Measurements from ENCODE around the gene MSI2. TPM values are rescaled to one million over a fixed set of nuclear protein-coding genes. Genes with fewer than 3 reads are reported as not detected.

The MSI2 gene
- total and polyA plus RNA-seq, 2 donors (not counting 1 experiment from before 2014, with no cell fraction given): 16.1 to 196 TPM

DNA sequence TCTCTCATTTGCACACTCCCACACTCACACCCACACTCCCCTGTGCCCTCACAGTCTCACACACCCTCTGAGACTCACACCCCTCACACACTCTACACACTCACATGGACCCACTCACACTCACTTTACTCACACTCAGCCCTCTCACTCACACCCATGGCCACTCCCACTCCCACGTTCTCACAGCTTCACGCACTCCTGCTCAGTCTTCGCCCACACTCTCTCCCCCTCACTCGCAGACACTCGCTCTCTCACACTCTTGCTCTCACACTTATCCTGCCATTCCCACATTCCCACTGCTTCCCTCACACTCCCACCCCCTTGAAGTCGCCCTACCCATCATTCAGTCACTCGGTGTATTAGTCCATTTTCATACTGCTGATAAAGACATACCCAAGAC lies 440.9 kb downstream of the MSI2 start:
- Histone ChIP-seq H3K4me3 (ENCODE audit: control extremely low read depth in 1 of 5, extremely low read depth in 1 of 5, insufficient read depth in 1 of 5, low read depth in 2 of 5, low read length in 4 of 5) (no peak overlapping the region), H3K36me3 (replicated peaks in 1 of 2; ENCODE audit: control extremely low read depth in 1 of 2, control insufficient read depth in 1 of 2, extremely low read depth in 1 of 2, insufficient read depth in 2 of 2, low read length in 1 of 2) (peaks cover 0 to 3% of the 10 kb centered on the region in 2 experiments), H4K20me1 (ENCODE audit: control insufficient read depth, insufficient read depth, low read length, poor library complexity, severe bottlenecking) (no peaks in the 10 kb centered on the region), H3K79me2 (ENCODE audit: control insufficient read depth, insufficient read depth, low read length) (no peaks in the 10 kb centered on the region), H3K9ac (ENCODE audit: low read length) (no peak overlapping the region), H2AFZ (ENCODE audit: insufficient read depth, low read depth, low read length, poor library complexity, severe bottlenecking) (no peak overlapping the region), H3K4me2 (replicated peaks; ENCODE audit: low read depth, low read length, poor library complexity, severe bottlenecking) (peak overlapping the region; percentile 21), H3K27me3 (replicated peaks in 1 of 4; ENCODE audit: control extremely low read depth in 1 of 4, control insufficient read depth in 3 of 4, insufficient read depth in 4 of 4, low read length in 3 of 4) (no peaks in the 10 kb centered on the region), H3K27ac (ENCODE audit: low read length in 2 of 2) (no peak overlapping the region), H3K4me1 (ENCODE audit: control insufficient read depth in 2 of 2, insufficient read depth in 2 of 2, low read length in 2 of 2) (peaks cover 25 to 26% of the 10 kb centered on the region in 2 donors), H3K9me3 (ENCODE audit: control extremely low read depth in 1 of 3, control insufficient read depth in 2 of 3, insufficient read depth in 1 of 3, low read length in 2 of 3) (peaks cover 0 to 14% (median 0%) of the 10 kb centered on the region in 3 donors)
- POLR2A ChIA-PET: no interaction called here
- Mint-ChIP-seq H3K4me3 (no peak overlapping the region), H3K9me3 (ENCODE audit: insufficient read depth) (no peaks in the 10 kb centered on the region), H3K4me1 (peaks cover 14% of the 10 kb centered on the region), H3K27ac (no peak overlapping the region), H3K27me3 (no peaks in the 10 kb centered on the region)
- DNase-seq (no peak), ATAC-seq (ENCODE audit: low read depth) (no peak)
- intact Hi-C loops (cut with micrococcal nuclease): no loop called here
- TF ChIP-seq, protein P1, sequence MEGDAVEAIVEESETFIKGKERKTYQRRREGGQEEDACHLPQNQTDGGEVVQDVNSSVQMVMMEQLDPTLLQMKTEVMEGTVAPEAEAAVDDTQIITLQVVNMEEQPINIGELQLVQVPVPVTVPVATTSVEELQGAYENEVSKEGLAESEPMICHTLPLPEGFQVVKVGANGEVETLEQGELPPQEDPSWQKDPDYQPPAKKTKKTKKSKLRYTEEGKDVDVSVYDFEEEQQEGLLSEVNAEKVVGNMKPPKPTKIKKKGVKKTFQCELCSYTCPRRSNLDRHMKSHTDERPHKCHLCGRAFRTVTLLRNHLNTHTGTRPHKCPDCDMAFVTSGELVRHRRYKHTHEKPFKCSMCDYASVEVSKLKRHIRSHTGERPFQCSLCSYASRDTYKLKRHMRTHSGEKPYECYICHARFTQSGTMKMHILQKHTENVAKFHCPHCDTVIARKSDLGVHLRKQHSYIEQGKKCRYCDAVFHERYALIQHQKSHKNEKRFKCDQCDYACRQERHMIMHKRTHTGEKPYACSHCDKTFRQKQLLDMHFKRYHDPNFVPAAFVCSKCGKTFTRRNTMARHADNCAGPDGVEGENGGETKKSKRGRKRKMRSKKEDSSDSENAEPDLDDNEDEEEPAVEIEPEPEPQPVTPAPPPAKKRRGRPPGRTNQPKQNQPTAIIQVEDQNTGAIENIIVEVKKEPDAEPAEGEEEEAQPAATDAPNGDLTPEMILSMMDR (IDR thresholded peaks at IDR 0.05): no peak
- TF ChIP-seq EZH2 (IDR thresholded peaks at IDR 0.05; ENCODE audit: borderline replicate concordance, insufficient read depth, low read depth, low read length, poor library complexity, severe bottlenecking): no peak
- CTCF ChIA-PET: no interaction called here
- WGBS (ENCODE audit: insufficient coverage): 92% methylated on average over 5 of the region's 7 CpGs

DNA sequence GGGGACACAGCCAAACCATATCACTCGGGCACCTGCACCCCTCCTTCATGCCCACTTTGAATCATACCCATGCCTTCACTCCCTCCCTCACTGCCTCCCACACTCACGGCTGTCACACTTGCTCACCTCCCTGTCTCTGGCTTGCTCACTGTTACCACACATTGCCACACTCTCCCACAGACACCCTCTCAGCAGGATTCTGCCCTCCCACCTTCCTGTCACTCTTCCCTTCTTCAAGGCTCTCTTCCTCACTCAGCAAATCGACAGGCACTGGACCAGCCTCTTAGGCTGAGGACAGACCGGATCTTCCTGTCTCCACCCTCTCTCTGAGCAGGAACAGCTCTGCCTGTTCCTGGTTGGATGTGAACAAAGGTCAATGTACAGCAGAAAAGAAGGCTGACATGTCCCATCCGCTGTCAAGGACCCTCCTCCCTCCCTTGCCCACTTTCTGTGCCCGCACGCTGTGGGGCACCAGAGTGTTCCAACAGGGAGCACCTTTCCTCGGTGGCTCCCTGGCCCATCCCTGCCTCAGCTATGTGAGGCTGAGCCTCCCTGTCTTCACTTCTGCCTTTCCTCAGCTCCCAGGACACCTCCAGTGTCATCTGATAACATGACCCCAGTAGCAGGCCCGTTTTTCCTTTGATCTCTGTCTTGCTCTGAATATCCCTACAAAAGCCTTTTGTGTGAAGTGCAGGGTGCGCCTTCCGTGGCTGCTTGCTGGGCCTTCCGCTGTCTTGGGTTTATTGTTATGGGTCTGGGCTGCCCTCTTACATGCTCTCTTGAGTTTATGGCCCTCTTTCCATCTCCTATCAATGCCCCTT lies 441.8 kb downstream of the MSI2 start:
- no peak for DNase-seq

More for the DNA sequence above, 441.8 kb downstream of the MSI2 start:
- H4K20me1 ChIP-seq (ENCODE audit: control insufficient read depth, insufficient read depth, low read length, poor library complexity, severe bottlenecking): no peaks in the 10 kb centered on the region
- no peaks in the 10 kb centered on the region for H3K27me3 ChIP-seq (replicated peaks in 1 of 4; ENCODE audit: control extremely low read depth in 1 of 4, control insufficient read depth in 3 of 4, insufficient read depth in 4 of 4, low read length in 3 of 4)
- CTCF ChIA-PET: interaction anchor here (0.7 kb wide), 1 partner anchor 26 kb away, joined by 3 read pairs; no protein-coding TSS in a partner anchor
- peak overlapping the region; percentile 18 for H2AFZ ChIP-seq (ENCODE audit: insufficient read depth, low read depth, low read length, poor library complexity, severe bottlenecking)
- H3K9me3 ChIP-seq (ENCODE audit: control extremely low read depth in 1 of 3, control insufficient read depth in 2 of 3, insufficient read depth in 1 of 3, low read length in 2 of 3): peaks cover 0 to 12% (median 0%) of the 10 kb centered on the region in 3 donors
- intact Hi-C loops (cut with micrococcal nuclease): no loop called here
- no peak overlapping the region for H3K27ac Mint-ChIP-seq
- H3K27ac ChIP-seq (ENCODE audit: low read length in 2 of 2): peak overlapping the region; percentile 26 to 67
- POLR2A ChIA-PET: no interaction called here
- peak overlapping the region; percentile 41 for H3K4me2 ChIP-seq (replicated peaks; ENCODE audit: low read depth, low read length, poor library complexity, severe bottlenecking)
- no peaks in the 10 kb centered on the region for H3K9me3 Mint-ChIP-seq (ENCODE audit: insufficient read depth)
- peaks cover 0 to 3% of the 10 kb centered on the region in 2 experiments for H3K36me3 ChIP-seq (replicated peaks in 1 of 2; ENCODE audit: control extremely low read depth in 1 of 2, control insufficient read depth in 1 of 2, extremely low read depth in 1 of 2, insufficient read depth in 2 of 2, low read length in 1 of 2)
- peaks cover 25 to 26% of the 10 kb centered on the region in 2 donors for H3K4me1 ChIP-seq (ENCODE audit: control insufficient read depth in 2 of 2, insufficient read depth in 2 of 2, low read length in 2 of 2)
- H3K4me1 Mint-ChIP-seq: peaks cover 8% of the 10 kb centered on the region
- ATAC-seq (ENCODE audit: low read depth): no peak
- H3K79me2 ChIP-seq (ENCODE audit: control insufficient read depth, insufficient read depth, low read length): no peaks in the 10 kb centered on the region
- H3K27me3 Mint-ChIP-seq: no peaks in the 10 kb centered on the region
- WGBS (ENCODE audit: insufficient coverage): 82% methylated on average over 8 of the region's 12 CpGs
- no peak overlapping the region for H3K4me3 ChIP-seq (ENCODE audit: control extremely low read depth in 1 of 5, extremely low read depth in 1 of 5, insufficient read depth in 1 of 5, low read depth in 2 of 5, low read length in 4 of 5)
- TF ChIP-seq, protein P1 (IDR thresholded peaks at IDR 0.05): no peak
- no peak for TF ChIP-seq EZH2 (IDR thresholded peaks at IDR 0.05; ENCODE audit: borderline replicate concordance, insufficient read depth, low read depth, low read length, poor library complexity, severe bottlenecking)
- no peak overlapping the region for H3K9ac ChIP-seq (ENCODE audit: low read length)
- H3K4me3 Mint-ChIP-seq: no peak overlapping the region

Measured in B cell (primary cell).